ENCODE measurements around the gene CHRDL2.

GRCh38 chr11:74719011-74719410, 12.2 kb downstream of the CHRDL2 start:
- TF ChIP-seq CTCF (conservative IDR thresholded peaks at IDR 0.05 in 1 of 2, IDR thresholded peaks at IDR 0.05 in 1 of 2; ENCODE audit: low read depth in 1 of 2, low read length in 2 of 2): no peak
- TF ChIP-seq EZH2 (IDR thresholded peaks at IDR 0.05; ENCODE audit: low read length, missing control alignments): no peak
